ENCODE data around the gene KLK15.

The KLK15 gene

DNA sequence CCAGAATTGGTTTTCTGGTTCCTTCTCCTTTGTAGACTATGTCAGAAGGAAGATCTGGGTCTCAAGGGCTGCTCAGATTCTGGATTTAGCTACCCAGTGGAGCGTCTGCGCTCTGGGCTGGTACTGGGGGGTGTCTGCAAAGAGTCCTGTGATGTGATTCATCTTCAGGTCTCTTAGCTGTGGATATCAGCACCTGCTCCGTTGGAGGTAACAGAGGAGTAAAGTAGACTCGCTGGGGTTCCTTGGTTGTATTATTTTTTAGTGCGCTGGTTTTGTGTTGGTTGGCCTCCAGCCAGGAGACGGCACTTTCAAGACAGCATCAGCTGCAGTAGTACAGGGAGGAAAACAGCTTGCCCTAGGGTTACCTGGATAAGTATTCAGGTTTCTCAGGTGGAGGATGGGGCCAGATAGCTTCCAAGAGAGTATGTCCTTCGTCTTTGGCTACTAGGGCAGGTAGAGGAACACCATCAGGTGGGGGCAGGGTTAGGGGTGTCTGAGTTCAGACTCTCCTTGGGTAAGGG, 10.4 kb upstream of the KLK15 start:
- DNase-seq (ENCODE audit: low read depth) = no peak

DNA sequence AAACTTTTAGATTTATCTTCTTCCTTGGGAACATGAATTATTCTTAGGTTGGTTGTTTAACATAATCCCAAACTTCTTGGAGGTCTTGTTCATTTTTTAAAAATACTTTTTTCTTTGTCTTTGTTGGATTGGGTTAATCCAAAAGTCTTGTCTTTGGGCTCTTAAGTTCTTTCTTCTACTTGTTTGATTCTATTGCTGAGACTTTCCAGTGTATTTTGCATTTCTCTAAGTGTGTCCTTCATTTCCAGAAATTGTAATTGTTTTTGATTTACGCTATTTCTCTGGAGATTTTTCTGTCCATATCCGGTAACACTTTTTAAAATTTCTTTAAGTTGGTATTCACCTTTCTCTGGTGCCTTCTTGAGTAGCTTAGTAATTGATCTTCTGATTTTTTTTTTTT, 9.8 kb upstream of the KLK15 start:
- no peak for DNase-seq (ENCODE audit: low read depth)

DNA sequence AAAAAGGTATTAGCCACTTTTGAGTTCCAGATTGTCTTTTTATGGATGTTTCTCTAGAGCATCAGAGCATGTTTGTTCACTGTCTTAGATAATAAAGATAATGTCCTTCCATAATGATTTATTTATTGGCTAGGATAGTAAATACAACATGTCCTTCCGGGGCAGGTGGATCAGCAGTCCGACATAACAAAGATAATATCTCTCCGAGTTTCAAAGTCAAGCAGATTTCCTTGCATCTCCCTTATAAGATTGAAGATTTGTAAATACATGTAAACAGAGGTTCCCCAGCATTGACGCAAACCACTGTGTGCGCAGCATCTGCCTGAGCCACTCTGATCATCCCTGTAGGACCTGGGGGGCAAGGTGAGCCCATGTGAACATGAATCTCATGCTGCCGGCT, 8.8 kb upstream of the KLK15 start:
- DNase-seq (ENCODE audit: low read depth) = no peak

DNA sequence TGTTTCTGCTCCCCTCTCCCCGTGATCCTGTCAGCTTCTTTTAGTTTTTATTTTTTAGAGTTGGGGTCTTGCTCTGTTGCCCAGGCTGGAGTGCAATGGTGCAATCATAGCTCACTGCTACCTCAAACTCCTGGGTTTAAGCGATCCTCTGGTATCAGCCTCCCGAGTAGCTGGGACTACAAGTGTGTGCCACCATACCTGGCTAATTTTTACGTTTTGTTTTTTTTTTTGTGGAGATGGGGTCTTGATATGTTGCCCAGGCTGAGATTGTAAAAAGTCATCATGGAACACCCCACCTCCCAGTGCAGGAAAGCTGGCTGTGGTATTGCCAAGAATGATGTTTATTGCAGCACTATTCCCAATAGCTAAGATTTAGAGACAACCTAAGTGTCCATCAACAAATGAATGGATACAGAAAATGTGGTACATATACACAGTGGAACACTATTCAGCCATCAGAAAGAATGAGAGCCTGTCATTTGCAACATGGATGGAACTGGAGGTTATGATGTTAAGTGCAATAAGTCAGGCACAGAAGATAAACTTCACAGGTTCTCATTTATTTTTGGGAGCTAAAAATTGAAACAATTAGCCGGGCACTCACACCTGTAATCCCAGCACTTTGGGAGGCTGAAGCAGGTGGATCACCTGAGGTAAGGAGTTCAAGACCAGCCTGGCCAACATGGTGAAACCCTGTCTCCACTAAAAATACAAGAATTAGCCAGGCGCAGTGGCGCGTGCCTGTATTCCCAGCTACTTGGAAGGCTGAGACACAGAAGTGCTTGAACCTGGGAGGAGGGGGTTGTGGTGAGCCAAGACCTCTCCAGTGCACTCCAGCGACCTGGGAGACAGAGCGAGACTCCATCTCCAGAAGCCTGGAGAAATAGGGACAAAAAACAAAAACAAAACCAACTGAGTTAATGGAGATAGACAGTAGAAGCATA, 6.6 kb upstream of the KLK15 start:
- no peak for DNase-seq (ENCODE audit: low read depth)

DNA sequence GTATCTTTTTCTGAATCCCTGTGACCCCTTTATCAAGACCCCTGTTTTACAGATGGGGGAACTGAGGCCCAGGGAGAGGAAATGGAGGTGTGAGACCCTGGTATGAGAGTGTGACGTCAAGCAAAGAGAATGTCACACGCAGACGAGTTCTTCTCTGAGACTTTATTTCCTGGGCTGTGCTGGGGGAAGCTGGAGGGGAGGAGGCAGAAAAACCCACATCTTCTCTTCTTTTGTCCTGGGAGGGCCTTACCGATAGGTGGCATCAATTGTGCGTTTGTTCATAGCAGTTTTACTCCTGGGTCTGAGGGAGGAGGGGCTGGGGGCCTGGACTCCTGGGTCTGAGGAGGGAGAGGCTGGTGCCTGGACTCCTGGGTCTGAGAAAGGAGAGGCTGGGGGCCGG, 4.9 kb upstream of the KLK15 start:
- DNase-seq (ENCODE audit: low read depth) = no peak

DNA sequence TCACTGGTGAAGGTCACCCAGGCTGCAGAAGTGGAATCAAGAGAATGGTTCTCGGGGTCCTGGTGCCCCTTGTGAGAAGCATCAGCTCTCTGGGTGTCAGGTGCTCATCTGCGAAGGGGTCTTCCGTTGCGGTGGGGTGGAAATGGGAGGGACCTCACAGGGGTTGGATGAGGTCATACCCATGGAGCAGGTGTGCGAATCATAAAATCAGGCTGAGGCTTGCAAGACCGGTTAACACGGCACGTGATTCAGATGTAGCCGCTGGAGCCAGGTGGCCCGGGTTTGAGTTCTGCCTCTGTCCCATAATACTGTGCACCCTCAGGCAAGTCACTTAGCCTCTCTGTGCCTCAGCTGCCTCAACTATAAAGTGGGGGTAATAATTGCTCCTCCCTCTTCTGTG, 3.9 kb upstream of the KLK15 start:
- DNase-seq (ENCODE audit: low read depth) = no peak

DNA sequence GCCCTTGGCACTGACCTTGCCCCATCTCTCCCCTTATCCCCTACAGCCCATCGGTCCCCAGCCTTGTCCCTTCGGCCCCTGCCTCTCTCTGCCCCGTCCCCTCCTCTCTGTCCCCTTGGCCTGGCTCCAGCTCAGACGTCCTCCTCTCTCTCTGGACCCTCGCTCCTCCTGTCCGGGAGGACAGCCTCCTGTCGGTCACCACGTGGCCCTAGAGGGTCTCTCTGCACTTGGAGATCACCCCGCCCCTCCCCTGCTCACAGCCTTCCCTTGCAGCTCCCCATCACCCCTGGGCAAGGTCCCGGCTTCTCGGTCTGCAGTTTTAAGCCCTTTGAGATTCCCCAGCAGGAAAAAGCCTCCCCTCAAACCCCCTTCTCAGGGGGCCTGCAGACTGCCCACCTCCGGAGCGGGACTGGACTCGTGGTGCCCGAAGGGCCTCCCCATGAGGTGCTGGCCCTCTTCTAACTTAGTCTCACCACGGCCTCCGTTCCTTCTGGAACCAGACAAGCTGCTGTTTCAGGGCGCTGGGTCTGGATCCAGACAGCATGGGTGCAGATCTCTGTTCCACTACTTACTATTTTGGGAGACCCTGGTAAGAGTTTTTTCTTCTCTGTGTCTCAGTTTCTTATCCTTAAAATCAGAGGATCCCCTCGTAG, 3.3 kb upstream of the KLK15 start:
- DNase-seq (ENCODE audit: low read depth) = no peak

DNA sequence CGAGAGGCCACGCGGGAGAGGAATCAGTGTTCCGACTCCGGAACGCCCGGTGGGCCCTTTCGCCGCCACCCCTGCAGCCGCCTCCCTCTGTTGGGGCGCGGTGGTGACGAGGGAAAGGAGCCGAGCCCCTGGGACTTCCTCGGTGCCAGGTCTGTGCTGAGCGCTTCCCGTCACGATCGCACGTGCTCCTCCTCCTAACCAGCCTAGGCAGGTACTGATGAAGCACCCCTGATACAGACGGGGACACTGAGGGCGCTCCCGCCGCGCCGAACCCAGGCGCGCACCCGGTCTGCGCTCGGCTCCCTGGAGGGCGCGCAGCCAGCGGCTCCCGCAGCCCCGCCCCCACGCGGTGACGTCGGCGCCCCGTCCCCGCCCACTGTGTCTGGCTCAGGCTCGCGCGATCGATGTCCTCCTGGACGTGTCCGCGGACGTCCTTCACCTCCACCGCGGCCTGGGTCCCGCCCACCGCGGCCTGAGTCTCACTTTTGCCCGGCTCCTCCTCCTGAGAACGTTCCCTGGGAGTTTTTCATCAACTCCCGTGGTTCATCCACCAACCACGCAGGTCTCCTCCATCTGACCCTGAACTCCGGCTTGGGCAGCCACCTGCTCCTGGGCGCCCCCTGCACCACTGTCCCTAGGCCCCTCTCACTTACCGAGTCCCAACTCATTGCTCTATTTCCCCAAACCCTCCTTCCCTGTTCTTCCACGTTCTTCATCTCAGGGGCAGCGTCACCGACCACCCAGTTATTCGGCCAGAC, 2.6 kb upstream of the KLK15 start:
- DNase-seq (ENCODE audit: low read depth) = peak; percentile 36

DNA sequence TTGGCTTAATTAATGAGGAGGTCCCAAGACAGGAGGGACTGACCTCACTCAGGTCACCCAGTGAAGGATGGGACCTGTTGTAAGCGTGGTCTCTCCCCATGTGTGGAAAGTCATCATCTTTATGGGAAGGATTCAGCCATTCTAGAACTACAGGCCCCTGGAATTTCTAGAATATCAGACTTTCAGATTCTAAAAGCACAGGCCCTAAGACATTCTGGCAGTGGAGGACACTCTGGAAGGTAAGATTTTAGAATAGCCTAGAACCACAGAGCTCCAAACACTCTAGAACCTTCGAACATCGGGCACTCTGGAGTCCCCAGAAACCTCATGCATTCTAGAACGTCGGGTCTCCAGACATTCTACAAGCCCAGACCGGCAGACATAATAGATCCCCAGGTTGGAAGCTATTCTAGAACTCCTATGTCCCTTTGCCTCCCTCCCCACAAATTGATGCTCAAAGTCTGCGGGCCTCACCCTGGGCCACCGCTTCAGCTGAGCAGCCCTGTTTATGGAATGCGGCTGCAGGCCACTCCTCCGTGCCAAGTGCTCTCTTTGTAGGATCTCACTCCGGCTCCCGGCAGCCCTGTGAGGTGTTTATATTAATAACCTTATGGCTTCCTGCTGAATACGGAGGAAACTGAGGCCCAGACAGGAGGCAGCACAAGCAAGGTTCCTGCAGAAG, 1.9 kb upstream of the KLK15 start:
- no peak for DNase-seq (ENCODE audit: low read depth)

DNA sequence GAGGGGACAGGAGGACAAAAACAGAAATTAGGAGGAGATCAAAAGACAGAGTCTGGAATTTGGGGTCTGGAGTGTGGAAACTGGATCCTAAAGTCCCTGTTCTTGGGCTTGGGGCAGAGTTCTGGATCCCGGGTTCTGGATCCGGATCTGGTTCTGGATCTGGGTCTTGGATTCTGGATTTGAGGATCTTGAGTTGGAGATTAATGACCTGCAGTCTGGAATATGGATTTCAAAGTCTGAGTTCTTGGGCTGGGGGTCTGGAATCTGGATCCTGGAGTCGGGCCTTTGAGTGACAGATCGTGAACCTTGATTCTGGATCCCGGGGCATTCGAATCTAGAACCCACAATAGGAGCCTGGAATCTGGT, 411 bp upstream of the KLK15 start:
- DNase-seq (ENCODE audit: low read depth) = no peak

DNA sequence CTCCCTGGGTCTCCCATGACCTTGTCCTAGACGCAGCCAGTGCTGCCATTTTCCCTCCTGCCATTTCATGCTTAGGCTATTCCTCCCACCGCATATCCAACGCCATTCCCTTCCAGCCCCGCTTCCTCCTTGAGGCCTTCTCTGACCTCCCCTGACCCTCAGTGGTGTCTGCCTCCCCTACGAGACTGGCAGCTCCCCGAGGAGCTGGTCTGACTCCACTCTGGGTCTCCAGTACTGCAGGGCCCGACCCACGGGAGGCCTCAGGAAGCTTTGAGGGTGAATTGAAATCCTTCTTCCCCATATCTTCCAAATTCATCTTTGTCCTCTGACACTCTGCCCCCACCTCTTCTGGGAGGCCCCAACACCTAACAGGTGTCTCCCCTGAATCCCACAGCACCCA, 708 bp downstream of the KLK15 start:
- no peak for DNase-seq (ENCODE audit: low read depth)

DNA sequence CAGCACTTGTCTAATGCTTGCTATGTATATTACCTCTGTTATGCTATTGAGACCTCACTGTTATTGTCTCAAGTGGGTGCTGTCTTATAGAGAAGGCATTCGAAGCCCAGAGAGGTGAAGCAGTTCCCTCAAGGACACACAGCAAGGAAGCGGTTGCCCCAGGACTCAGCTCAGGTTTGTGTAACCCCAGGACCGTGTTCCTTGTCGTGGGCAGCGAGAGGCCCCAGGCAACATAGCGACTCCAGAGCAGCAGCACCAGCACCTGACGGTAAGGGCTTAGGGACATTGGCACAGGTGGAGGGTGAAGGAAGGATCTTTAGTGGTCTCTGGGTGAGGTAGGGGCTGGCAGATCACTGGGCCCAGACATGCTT, 2.4 kb downstream of the KLK15 start:
- DNase-seq (ENCODE audit: low read depth) = no peak

DNA sequence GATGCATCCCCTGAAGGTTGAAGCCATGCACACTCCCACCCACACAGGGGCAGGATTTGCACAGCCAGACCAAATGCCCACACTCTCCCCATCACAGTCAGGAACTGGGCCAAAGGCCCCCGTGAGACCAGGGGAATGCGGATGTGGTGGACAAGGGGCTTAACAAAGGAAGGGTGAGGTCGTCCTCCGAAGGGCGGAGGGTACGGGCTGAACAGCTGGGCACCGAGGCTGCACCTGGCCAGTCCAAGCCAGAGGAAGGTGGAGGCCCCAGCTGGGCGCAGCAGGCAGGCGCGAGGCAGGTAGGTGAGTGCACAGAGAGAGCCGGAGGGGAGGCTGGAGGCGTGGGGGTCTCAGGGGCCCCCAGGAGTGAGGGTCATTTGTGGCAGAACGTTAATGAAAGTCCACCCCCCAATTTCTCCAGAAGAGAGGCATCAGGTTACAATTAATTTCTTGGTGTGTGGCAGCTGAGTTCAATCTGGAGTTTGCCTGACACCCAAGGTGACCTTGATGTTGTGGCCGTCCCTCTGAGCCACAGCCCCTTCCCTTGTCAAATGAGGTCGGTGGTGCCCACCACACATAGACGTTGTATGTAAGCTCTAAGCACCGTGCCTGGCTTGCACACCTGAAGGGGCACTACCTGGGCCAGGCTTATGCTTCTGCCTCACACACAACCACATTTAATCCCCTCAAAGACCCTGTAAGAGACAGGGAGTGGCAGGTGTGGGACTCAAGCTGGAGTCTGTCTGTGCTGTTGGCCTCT, 2.9 kb downstream of the KLK15 start:
- DNase-seq (ENCODE audit: low read depth) = no peak

DNA sequence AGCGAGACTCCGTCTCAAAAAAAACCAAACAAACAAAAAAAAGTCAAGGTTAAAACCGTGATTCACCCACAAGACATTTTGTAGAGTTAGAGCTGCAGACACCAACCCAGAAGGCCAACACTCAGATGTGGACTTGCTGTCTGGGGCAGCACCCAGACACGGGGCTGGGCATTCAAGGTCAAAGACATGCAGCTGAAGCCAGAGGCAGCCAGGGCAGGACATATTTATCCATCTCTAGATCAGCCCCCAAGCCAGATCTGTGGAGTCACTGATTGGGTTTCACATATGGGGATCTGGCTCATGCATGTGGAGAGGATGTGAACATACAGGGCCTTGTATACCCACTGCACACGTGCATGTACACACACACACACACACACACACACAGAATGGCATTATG, 3.6 kb downstream of the KLK15 start:
- DNase-seq (ENCODE audit: low read depth) = no peak

DNA sequence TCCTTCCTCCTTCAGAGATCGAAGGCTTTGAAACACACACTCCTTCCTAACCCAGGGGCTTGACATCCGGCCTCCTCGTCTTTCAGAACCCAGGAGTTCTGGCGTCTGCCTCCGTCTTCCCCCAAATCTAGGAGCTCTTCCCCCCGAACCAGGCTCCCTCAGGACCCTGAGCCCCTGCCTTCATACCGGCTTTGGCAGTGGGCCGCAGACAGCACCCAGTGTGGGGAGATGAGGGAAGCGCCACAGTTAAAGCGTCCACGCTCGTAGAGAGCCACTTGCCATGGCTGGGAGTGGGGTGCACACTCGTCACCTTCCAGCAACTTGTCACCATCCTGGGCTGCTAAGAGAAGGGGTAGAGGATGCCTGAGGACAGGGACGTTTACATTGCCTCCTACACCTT, 5.9 kb downstream of the KLK15 start:
- DNase-seq (ENCODE audit: low read depth) = no peak

DNA sequence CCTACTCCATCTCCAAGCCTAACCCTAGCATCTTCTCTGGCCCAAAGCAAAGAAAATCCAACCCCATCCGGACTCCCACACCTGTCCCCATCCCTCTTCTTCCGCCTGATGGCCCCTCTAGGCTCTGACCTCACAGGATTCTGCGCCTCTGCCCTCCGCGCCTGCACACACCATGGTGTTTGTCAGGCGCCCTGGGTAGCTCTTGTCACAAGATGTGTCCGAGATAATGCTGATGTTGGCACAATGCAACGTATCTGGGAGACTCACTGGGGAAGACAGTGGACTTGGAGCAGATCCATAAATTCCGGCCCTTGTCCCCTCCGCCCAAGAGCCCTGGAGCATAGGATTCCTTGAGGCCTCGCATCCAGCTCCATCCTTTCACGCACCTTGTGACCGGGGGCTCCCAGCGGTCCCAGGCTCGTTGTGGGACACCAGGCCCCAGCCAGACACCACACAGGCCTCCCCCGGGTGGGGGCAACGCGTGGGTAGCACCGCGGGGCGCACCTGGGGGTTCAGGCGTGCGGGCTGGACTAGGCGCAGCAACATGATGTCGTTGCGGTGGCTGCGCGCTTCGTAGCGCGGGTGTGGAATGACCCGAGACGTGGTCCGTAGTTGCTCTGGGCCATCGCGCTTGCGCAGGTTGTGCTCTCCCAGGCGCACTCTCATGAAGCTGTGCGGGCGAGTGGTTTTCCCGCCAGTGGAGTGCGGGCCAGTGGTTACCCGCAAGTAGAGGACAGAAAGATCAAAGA, 6.7 kb downstream of the KLK15 start:
- no peak for DNase-seq (ENCODE audit: low read depth)

DNA sequence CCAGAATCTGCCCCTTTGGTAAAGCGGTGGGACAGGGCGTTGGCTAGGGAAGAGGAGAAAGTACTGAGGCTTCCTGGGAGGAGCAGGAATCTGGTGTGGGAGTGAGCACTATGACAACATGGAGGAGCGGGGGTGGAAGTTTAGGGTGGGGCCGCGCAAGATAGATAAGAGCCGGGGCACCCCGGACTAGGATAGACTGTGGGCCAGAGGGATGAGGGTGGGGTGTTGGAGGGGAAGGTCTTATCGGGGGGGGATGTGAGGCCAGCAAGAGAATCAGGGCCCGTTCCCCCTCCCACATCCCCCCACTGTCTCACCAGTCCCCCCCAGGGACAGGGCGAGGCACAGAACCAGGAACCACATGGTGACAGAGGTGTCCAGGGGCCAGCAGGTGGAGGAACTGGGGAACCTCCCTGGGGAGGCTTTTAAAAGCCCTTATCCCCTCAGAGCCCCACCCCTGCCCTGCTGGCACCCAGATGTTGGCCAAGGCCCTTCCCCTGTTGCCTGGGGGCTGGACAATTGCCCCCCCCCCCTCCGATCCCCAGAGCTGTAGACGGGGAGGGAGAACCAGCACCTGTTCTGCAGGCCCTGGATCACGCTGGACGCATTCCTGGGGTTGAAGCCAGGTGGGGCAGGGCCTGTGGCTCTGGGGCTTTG, 9.9 kb downstream of the KLK15 start, which contains the start of gene KLK1:
TSS of gene KLK1 (minus strand) at position 399 of the 654 bp plus-strand sequence. CDS start at position 360, 39 bp downstream.
- no peak for DNase-seq (ENCODE audit: low read depth)

DNA sequence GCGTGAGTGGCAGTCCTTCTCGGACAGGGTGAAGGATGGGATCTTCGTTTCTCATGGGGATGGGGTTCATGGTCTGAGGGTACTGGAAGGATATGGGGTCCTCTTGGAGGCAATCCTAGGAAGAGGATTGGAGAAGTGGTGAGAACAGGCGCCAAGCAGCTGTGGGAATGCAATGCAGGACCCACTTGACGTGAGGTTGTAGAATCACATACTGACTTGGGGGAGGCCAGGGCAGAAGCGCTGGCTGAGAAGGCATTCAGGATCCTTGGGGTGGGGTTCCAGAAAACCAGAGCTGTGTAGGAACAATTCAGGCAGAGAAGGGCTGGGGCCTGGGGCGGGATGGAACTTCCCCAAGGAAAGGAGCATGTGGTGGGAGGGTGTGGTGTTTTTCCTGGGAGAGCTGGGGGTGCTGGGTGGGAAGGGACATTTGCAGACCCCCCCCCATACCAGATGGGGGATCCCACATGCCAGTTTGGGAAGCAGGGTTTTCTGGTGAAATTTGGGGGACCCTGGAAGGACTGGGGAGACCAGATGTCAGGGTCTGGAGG, 10.6 kb downstream of the KLK15 start:
- DNase-seq (ENCODE audit: low read depth) = no peak

DNA sequence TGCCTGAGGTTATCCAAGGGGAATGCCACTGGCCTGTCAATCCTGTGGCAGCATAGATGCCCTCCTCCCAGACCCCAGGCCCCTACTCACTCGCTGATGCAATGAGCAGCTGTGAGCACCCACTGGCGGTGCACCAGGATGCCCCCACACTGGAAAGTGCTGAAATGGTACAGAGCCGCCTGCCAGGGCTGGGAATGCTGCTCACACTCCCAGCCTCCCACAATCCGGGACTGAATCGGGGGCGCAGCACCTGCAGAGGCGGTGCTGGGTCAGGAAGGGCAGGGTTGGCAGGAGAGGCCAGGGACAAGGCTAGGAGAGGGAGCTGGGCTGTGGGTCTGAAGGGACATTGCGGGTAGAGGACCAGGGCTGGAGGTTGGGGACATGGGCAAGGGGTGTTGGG, 11.8 kb downstream of the KLK15 start:
- DNase-seq (ENCODE audit: low read depth) = no peak

DNA sequence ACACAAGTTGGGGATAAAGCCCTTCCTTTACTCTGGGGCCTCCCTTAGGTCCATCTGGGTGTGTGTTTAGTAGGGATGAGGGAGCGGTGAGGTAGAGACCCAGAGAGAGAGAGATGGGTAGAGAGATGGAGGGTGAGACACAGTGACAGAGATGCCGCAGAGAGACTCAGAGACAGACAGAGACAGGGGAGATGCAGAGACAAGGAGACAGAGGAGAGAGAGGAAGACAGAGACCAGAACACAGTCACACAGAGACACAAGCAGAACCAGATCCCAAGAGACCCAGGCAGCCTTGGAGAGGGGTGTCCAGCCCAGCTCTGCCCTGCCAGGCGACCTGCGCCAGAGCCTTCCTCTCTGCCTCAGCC, 12.1 kb downstream of the KLK15 start:
- no peak for DNase-seq (ENCODE audit: low read depth)
